A549 treated with GW870086 at 1 μM for 4 hours (cell line): ENCODE data around the gene LRIG1. TPM values are rescaled to one million over a fixed set of nuclear protein-coding genes. Genes with fewer than 3 reads are reported as not detected.

Source experiments
- total RNA-seq: library from RNA; stranded (reverse); fragments of 200-300 nt; extraction: Qiagen RNA extraction; gene quantifications from 5 replicates; pipeline ENCODE4 v1.2.3, GENCODE V29; 2022; ENCODE audit warnings: low read depth

LRIG1 gene
- 3.2 to 4.9 TPM (median 4.5 TPM) in 5 replicates for total RNA-seq

GRCh38 chr3:66500576-66501482 is at the start of gene LRIG1:
LRIG1 (minus strand) TSS chr3:66501022; CDS start chr3:66500407, 615 bp downstream.

